NT2/D1 (cell line): ENCODE data around the gene CDC14A.

Experiments used
- YY1 ChIP-seq: IDR thresholded peaks from 2 replicates; pipeline ENCODE4 v1.6.1; 2011; ENCODE audit not compliant: insufficient read length, insufficient read depth
- ZNF274 ChIP-seq: IDR thresholded peaks from 2 replicates; pipeline ENCODE4 v1.6.1; 2011; ENCODE audit warnings: mild to moderate bottlenecking, low read depth, low read length

DNA sequence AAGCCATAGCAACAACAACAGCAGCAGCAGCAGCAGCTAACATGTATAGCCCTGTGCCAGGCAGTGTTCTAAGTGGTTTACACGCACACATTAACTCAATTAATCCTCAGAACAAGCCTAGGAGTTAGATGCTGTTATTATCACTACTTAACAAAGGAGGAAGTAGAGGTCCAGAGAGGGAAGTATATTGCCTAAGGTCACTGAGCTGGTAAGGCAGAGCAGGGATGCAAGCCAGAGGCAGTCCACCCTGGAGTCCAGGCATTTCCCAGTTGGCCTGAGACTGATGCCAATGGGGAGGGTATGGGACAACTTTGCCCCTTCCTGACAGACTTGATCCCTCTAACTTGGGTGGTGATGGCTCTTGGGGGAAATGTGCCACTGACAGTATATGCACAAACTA is 6.8 kb downstream of the CDC14A start:
- TF ChIP-seq ZNF274, result no peak
- TF ChIP-seq YY1, result no peak
